ENCODE data around the gene TMEM198. TPM values are rescaled to one million over a fixed set of nuclear protein-coding genes. Genes with fewer than 3 reads are reported as not detected.

TMEM198 gene
- total and polyA plus RNA-seq, 5 donors from 2014 or later = 0.62 TPM; not detected in 4

- Mint-ChIP-seq H3K36me3 (no peaks in the 10 kb centered on the region), H3K27ac (no peak overlapping the region), H3K9me3 (peaks cover 0 to 3% (median 0%) of the 10 kb centered on the region in 7 donors), H3K4me1 (peaks cover 0 to 4% (median 0%) of the 10 kb centered on the region in 4 donors), H3K4me3 (no peak overlapping the region), H3K27me3 (peaks cover 42% of the 10 kb centered on the region)
- Histone ChIP-seq H3K4me3 (ENCODE audit: low read depth, low read length) (no peak overlapping the region), H3K36me3 (ENCODE audit: control insufficient read depth, insufficient read depth, low read length) (no peaks in the 10 kb centered on the region), H3K4me1 (ENCODE audit: control insufficient read depth, insufficient read depth, low read length, poor library complexity, severe bottlenecking) (no peaks in the 10 kb centered on the region), H3K9me3 (ENCODE audit: control insufficient read depth in 2 of 2, low read length in 2 of 2) (no peaks in the 10 kb centered on the region), H3K27me3 (ENCODE audit: control insufficient read depth, insufficient read depth, low read length) (peaks cover 14% of the 10 kb centered on the region), H3K27ac (ENCODE audit: insufficient read depth, low read length, poor library complexity, severe bottlenecking) (no peak overlapping the region)
- ATAC-seq (ENCODE audit: low read depth in 2 of 2) (no peak), DNase-seq (no peak)
Measured at GRCh38 chr2:219532378-219532649, 11.5 kb upstream of the TMEM198 start.

- H3K36me3 ChIP-seq (ENCODE audit: control insufficient read depth, insufficient read depth, low read length) = no peaks in the 10 kb centered on the region
- no peak for ATAC-seq (ENCODE audit: low read depth in 2 of 2)
- Mint-ChIP-seq H3K9me3 (peaks cover 0 to 3% (median 0%) of the 10 kb centered on the region in 7 donors), H3K4me1 (peaks cover 0 to 4% (median 0%) of the 10 kb centered on the region in 4 donors), H3K4me3 (no peak overlapping the region), H3K27me3 (peaks cover 24% of the 10 kb centered on the region), H3K36me3 (no peaks in the 10 kb centered on the region), H3K27ac (peak overlapping the region in 2 of 3 donors; percentile 24 to 71)
- H3K4me1 ChIP-seq (ENCODE audit: control insufficient read depth, insufficient read depth, low read length, poor library complexity, severe bottlenecking) = no peaks in the 10 kb centered on the region
- DNase-seq = no peak
- H3K27me3 ChIP-seq (ENCODE audit: control insufficient read depth, insufficient read depth, low read length) = peaks cover 7% of the 10 kb centered on the region
- H3K27ac ChIP-seq (ENCODE audit: insufficient read depth, low read length, poor library complexity, severe bottlenecking) = no peak overlapping the region
- no peaks in the 10 kb centered on the region for H3K9me3 ChIP-seq (ENCODE audit: control insufficient read depth in 2 of 2, low read length in 2 of 2)
- no peak overlapping the region for H3K4me3 ChIP-seq (ENCODE audit: low read depth, low read length)
Measured at GRCh38 chr2:219533930-219534661, 9.7 kb upstream of the TMEM198 start.

- Mint-ChIP-seq H3K4me3 (no peak overlapping the region), H3K36me3 (no peaks in the 10 kb centered on the region), H3K4me1 (peaks cover 0 to 8% (median 3%) of the 10 kb centered on the region in 4 donors), H3K27me3 (peaks cover 10% of the 10 kb centered on the region), H3K27ac (no peak overlapping the region), H3K9me3 (peaks cover 0 to 2% (median 0%) of the 10 kb centered on the region in 7 donors)
- Histone ChIP-seq H3K4me3 (ENCODE audit: low read depth, low read length) (no peak overlapping the region), H3K36me3 (ENCODE audit: control insufficient read depth, insufficient read depth, low read length) (no peaks in the 10 kb centered on the region), H3K9me3 (ENCODE audit: control insufficient read depth in 2 of 2, low read length in 2 of 2) (no peaks in the 10 kb centered on the region), H3K27ac (ENCODE audit: insufficient read depth, low read length, poor library complexity, severe bottlenecking) (no peak overlapping the region), H3K4me1 (ENCODE audit: control insufficient read depth, insufficient read depth, low read length, poor library complexity, severe bottlenecking) (no peaks in the 10 kb centered on the region), H3K27me3 (ENCODE audit: control insufficient read depth, insufficient read depth, low read length) (peaks cover 2% of the 10 kb centered on the region)
- ATAC-seq (ENCODE audit: low read depth in 2 of 2) (no peak), DNase-seq (no peak)
Measured at GRCh38 chr2:219536425-219536824, 7.4 kb upstream of the TMEM198 start.

GRCh38 chr2:219536967-219537366 lies 6.9 kb upstream of the TMEM198 start:
- Histone ChIP-seq H3K36me3 (ENCODE audit: control insufficient read depth, insufficient read depth, low read length) (no peaks in the 10 kb centered on the region), H3K27ac (ENCODE audit: insufficient read depth, low read length, poor library complexity, severe bottlenecking) (no peak overlapping the region), H3K9me3 (ENCODE audit: control insufficient read depth in 2 of 2, low read length in 2 of 2) (no peaks in the 10 kb centered on the region), H3K4me1 (ENCODE audit: control insufficient read depth, insufficient read depth, low read length, poor library complexity, severe bottlenecking) (peaks cover 3% of the 10 kb centered on the region), H3K27me3 (ENCODE audit: control insufficient read depth, insufficient read depth, low read length) (peaks cover 2% of the 10 kb centered on the region), H3K4me3 (ENCODE audit: low read depth, low read length) (no peak overlapping the region)
- Mint-ChIP-seq H3K36me3 (no peaks in the 10 kb centered on the region), H3K27ac (no peak overlapping the region), H3K27me3 (peaks cover 5% of the 10 kb centered on the region), H3K4me3 (no peak overlapping the region), H3K9me3 (peaks cover 0 to 2% (median 0%) of the 10 kb centered on the region in 7 donors), H3K4me1 (peaks cover 0 to 13% (median 5%) of the 10 kb centered on the region in 4 donors)
- DNase-seq (no peak), ATAC-seq (ENCODE audit: low read depth in 2 of 2) (no peak)

GRCh38 chr2:219537657-219538488 lies 6.0 kb upstream of the TMEM198 start:
- Histone ChIP-seq H3K4me1 (ENCODE audit: control insufficient read depth, insufficient read depth, low read length, poor library complexity, severe bottlenecking) (peaks cover 12% of the 10 kb centered on the region), H3K9me3 (ENCODE audit: control insufficient read depth in 2 of 2, low read length in 2 of 2) (no peaks in the 10 kb centered on the region), H3K36me3 (ENCODE audit: control insufficient read depth, insufficient read depth, low read length) (no peaks in the 10 kb centered on the region), H3K27ac (ENCODE audit: insufficient read depth, low read length, poor library complexity, severe bottlenecking) (no peak overlapping the region), H3K4me3 (ENCODE audit: low read depth, low read length) (no peak overlapping the region), H3K27me3 (ENCODE audit: control insufficient read depth, insufficient read depth, low read length) (peaks cover 2% of the 10 kb centered on the region)
- Mint-ChIP-seq H3K27ac (no peak overlapping the region), H3K27me3 (peaks cover 4% of the 10 kb centered on the region), H3K9me3 (peaks cover 0 to 2% (median 0%) of the 10 kb centered on the region in 7 donors), H3K4me3 (no peak overlapping the region), H3K4me1 (peaks cover 0 to 22% (median 13%) of the 10 kb centered on the region in 4 donors), H3K36me3 (no peaks in the 10 kb centered on the region)
- no peak for DNase-seq
- ATAC-seq (ENCODE audit: low read depth in 2 of 2) = no peak

- H3K27me3 Mint-ChIP-seq = peaks cover 4% of the 10 kb centered on the region
- ATAC-seq (ENCODE audit: low read depth in 2 of 2) = no peak
- no peaks in the 10 kb centered on the region for H3K36me3 Mint-ChIP-seq
- peaks cover 0 to 22% (median 13%) of the 10 kb centered on the region in 4 donors for H3K4me1 Mint-ChIP-seq
- no peaks in the 10 kb centered on the region for H3K9me3 Mint-ChIP-seq
- H3K4me3 ChIP-seq (ENCODE audit: low read depth, low read length) = no peak overlapping the region
- no peak overlapping the region for H3K27ac ChIP-seq (ENCODE audit: insufficient read depth, low read length, poor library complexity, severe bottlenecking)
- H3K27ac Mint-ChIP-seq = no peak overlapping the region
- peaks cover 15% of the 10 kb centered on the region for H3K4me1 ChIP-seq (ENCODE audit: control insufficient read depth, insufficient read depth, low read length, poor library complexity, severe bottlenecking)
- no peaks in the 10 kb centered on the region for H3K9me3 ChIP-seq (ENCODE audit: control insufficient read depth in 2 of 2, low read length in 2 of 2)
- DNase-seq = no peak
- H3K36me3 ChIP-seq (ENCODE audit: control insufficient read depth, insufficient read depth, low read length) = no peaks in the 10 kb centered on the region
- no peaks in the 10 kb centered on the region for H3K27me3 ChIP-seq (ENCODE audit: control insufficient read depth, insufficient read depth, low read length)
- H3K4me3 Mint-ChIP-seq = no peak overlapping the region
Measured at GRCh38 chr2:219538504-219538951, 5.3 kb upstream of the TMEM198 start.

GRCh38 chr2:219538956-219539788 lies 4.7 kb upstream of the TMEM198 start:
- Histone ChIP-seq H3K27me3 (ENCODE audit: control insufficient read depth, insufficient read depth, low read length) (no peaks in the 10 kb centered on the region), H3K36me3 (ENCODE audit: control insufficient read depth, insufficient read depth, low read length) (no peaks in the 10 kb centered on the region), H3K9me3 (ENCODE audit: control insufficient read depth in 2 of 2, low read length in 2 of 2) (no peaks in the 10 kb centered on the region), H3K4me1 (ENCODE audit: control insufficient read depth, insufficient read depth, low read length, poor library complexity, severe bottlenecking) (peaks cover 17% of the 10 kb centered on the region), H3K27ac (ENCODE audit: insufficient read depth, low read length, poor library complexity, severe bottlenecking) (no peak overlapping the region), H3K4me3 (ENCODE audit: low read depth, low read length) (no peak overlapping the region)
- H3K27me3 Mint-ChIP-seq = peaks cover 5% of the 10 kb centered on the region
- no peak overlapping the region for H3K27ac Mint-ChIP-seq
- no peaks in the 10 kb centered on the region for H3K36me3 Mint-ChIP-seq
- H3K9me3 Mint-ChIP-seq = no peaks in the 10 kb centered on the region
- DNase-seq (no peak), ATAC-seq (ENCODE audit: low read depth in 2 of 2) (no peak)
- H3K4me3 Mint-ChIP-seq = peak overlapping the region in 1 of 4 donors; percentile 43
- peaks cover 0 to 23% (median 14%) of the 10 kb centered on the region in 4 donors for H3K4me1 Mint-ChIP-seq
